DMS153 treated with DMSO at 0.1 percent for 48 hours (cell line): ENCODE data around the gene PSMD2.

Source experiments
- DNase-seq: peaks from one replicate; lab custom pipeline; 2025; ENCODE audit not compliant: unreplicated experiment; lab: John Stamatoyannopoulos, UW

The PSMD2 gene

DNA sequence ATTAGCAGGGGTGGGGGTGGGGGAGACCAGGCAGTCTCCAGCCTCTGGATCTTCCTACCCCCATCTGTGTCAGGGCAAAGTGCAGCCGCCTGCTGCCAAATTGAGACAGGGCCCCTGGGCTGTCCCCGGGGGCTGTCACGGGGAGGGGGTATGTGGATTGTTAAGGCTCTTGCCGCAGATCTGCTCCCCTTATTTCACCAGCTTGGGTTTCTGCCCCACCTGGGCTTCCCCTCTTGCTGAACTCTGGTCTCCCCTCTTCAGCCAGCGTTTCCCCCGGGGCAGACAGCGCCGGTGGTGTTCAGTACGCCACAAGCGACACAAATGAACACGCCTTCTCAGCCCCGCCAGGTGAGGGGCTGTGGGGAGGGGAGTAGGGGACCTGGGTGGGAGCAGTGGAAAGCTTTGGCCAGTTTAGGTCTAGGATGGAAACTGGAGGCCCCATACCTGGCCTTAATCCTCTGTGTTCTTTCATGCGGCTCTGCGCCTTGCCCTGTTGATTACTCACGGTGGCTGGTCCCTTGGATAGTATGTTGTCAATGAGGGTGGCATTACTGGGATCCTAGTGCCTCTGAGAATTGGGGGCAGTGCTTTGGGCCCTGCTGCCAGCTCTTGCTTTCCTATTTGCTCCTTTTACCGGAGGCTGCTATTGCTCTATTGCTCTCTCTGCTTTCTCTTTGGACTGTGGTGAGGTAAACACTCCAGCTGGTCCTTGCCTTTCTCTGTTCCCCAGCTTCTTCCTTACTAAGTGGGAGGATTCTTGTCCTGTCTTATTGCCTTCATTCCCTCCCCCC, 17.0 kb downstream of the PSMD2 start:
- DNase-seq = no peak

DNA sequence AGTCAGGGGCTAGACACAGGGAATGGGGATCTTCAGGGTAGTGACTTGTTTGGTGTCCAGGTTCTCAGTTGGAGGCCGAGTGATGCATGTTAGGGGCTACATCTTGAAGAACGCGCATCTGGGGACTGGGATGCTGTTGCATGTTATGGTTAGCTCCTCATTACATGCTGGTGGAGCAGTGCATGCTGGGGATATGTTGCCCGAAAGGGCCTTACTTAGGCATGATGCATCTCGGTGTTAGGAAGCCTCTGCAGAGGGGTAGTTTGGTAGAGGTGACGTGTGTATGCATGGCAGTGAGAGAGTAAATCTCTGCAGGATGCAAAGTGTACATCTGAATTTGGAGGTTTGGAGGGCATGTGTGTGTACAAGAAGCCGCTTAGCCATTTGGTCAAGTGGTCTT, 17.8 kb downstream of the PSMD2 start:
- no peak for DNase-seq

DNA sequence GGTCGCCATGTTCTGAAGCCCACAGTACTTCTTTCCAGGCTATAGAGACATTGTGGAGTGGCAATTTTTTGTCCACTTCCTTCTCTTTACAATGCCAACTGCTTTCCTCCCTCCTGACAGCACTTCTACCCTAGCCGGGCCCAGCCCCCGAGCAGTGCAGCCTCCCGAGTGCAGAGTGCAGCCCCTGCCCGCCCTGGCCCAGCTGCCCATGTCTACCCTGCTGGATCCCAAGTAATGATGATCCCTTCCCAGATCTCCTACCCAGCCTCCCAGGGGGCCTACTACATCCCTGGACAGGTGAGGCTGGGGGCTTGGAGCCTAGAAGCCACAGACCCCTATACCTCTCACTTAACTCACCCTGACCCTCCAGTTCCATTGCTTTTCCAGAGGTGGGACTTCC, 18.2 kb downstream of the PSMD2 start:
- DNase-seq = no peak

- peak; percentile 73 for DNase-seq
These were observed 21.0 kb downstream of the PSMD2 start for GRCh38 chr3:184320104-184320445.

GRCh38 chr3:184321666-184322065, 22.6 kb downstream of the PSMD2 start:
- DNase-seq = no peak

GRCh38 chr3:184322731-184323487, 23.9 kb downstream of the PSMD2 start:
- DNase-seq = no peak

GRCh38 chr3:184323696-184324095, 24.7 kb downstream of the PSMD2 start:
- no peak for DNase-seq

- DNase-seq = no peak
These were observed 26.2 kb downstream of the PSMD2 start for GRCh38 chr3:184325269-184325668.

- no peak for DNase-seq
These were observed 26.8 kb downstream of the PSMD2 start for GRCh38 chr3:184325715-184326369.

GRCh38 chr3:184327171-184327570, 28.1 kb downstream of the PSMD2 start:
- DNase-seq = no peak

- DNase-seq = no peak
These were observed 29.5 kb downstream of the PSMD2 start for GRCh38 chr3:184328516-184328915.

DNA sequence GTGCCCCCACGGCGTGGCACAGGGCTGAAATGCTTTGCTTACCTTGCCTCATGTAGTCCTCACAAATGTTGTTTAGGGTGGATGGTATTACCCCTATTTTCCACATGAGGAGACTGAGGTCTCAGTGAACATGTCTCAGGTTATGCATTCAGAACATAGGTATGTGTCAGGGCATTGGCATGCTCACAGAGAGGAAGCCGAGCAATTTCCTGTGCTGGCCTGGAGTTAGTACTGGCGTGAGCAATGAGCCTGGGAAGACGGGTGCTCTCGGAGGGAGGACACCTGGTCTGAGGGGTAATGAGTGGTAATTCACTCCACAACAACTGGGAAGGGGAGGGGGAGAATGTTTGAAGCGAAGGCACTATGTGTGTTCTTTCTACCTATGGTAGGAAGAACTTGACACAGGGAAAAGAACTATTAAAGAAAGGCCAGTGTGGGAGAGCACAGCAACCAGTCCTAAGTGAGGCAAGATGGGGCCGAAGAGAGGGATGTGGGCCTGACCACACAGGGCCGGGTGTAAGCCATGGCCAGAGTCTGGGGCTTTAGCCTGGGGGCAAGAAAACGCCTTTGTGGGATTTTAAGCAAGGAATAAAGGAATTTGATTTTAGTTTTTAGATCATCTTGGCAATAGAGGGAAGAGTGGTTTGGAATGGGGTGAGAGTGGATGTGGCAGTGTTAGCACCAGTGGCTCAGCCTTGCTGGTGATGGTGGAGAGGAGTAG, 33.5 kb downstream of the PSMD2 start:
- no peak for DNase-seq

DNA sequence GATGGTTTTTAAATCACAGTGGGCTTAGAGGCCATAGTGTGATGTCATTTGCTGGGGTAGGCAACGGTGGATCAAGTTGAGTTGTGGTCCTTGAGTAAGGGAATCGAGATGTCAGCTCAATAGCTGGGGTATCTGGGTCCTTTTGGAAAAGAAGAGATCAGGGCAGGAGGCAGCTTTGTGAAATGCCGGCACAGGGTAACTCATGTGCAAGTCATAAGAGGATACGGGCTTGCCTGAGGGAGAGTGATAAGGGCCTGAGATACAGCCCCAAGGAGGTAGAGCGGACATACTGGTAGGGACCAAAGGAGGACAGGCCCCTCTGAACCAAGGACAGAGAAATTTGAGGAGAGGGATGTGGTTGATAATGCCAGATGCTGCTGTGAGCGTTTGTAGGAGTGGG, 34.1 kb downstream of the PSMD2 start:
- DNase-seq = no peak

GRCh38 chr3:184333700-184334099, 34.7 kb downstream of the PSMD2 start:
- no peak for DNase-seq

- no peak for DNase-seq
These were observed 35.6 kb downstream of the PSMD2 start for GRCh38 chr3:184334470-184335158.

DNA sequence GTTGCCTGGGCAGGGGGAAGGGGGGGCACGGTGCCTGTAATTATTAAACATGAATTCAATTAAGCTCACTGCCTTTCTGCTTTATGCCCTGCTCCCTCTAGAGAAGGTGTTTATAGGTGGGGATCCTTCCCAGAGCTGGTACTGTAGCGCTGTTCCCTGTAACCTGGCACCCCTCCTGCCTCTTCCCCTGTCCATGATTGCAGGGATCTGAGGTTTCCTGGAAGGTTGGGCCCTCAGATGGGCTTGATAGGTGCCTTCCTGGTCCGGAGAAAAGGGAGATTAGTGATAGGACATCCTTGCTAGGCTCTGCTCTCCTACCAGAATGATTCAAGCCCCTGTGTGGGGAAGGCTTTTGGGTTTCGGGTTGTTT, 36.2 kb downstream of the PSMD2 start:
- no peak for DNase-seq

DNA sequence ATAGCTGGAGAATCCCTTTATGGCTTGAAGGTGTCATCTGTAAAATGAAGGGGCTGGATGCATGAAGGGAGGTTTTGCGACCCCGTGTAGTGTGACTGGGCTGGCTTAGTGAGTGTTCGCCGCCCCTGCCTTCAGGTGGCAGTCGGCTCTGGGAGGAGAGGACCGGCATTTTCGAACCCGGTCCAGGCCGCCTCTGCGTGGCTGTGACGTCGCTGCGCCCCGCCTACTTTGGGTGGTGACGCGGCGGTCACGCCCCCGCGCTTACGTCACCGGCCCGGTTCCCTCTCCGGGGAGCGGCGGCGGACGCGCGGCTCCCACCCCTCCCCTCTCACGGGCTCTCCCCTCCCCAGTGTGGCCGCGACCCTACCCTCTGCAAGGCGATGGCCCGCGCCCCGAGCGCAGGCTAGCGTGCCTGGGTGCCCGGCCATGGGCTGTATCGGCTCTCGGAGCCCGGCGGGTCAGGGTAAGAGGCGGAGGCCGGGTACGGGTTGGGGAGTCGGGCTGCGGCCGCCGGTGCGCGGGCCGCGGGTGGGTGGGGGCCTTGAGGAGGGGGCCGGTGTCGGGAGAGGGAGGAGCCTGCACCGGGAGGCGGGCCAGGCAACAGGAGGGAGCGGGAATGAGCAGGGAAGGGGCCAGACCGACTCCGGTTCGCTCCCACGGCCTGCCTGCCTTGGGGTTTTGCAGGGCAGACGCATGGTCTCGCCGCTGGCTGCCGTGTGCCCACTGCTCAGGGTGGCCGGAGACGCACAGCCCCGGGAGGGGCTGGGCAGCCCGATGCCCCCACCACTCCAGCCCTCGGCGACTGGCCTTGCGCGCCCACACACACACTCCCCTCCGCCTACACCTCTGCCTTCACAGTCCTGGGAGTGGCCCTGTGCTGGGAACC, 36.9 kb downstream of the PSMD2 start:
- DNase-seq = peak; percentile 46

DNA sequence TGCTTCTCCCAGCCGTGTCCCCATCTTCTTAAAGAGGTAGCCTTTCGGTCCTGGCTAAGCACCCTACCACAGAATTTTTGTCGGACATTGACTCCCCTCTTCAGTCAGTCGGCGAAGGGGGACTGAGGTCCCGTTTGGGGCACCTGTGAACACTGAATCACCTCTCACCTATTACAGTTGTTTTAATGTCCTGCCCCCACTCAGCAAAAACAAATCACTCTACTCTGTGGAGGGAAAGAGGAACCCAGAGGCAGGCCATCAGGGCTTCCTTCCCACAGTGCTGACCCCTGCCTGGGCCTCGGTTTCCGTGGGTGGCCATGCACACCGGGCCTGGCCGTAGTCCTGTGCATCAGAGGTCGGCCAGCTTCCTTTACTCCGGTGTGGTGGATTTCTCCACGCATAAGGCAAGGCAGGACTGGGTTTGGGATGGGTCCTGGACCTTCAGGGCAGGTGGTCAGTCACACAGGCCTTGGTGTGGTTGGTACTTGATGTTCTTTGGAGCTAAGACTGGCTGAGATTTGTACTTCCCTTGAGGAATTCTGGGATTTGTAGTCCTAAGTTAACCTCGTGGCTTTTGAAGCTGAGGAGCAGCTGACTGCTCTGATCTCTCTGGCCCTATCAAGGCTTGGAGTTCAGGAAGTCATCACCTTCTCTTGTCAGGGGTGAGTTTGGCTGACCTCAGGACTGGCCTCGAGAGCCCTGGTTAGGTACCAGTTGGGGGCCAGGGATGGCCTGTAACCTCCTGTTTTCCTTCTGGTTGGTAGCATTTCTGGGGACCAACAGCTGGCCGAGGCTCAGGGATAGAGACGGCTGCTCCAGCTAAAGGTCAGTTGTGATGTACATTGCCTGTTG, 37.7 kb downstream of the PSMD2 start:
- peak; percentile 53 for DNase-seq

- no peak for DNase-seq
These were observed 38.3 kb downstream of the PSMD2 start, which contains the start of gene FAM131A for GRCh38 chr3:184337399-184337714. Gene FAM131A (plus strand): TSS chr3:184337600. CDS start chr3:184337631, 31 bp downstream.
